ENCODE results near the gene KRTAP5-6.

KRTAP5-6 gene

GRCh38 chr11:1703146-1703545, 6.2 kb downstream of the KRTAP5-6 start:
- DNase-seq = no peak

- no peak for DNase-seq
These were observed 8.4 kb downstream of the KRTAP5-6 start for GRCh38 chr11:1705126-1706052.

- DNase-seq = peak; percentile 60
These were observed 9.8 kb downstream of the KRTAP5-6 start for GRCh38 chr11:1706634-1707400.

- no peak for DNase-seq
These were observed 10.8 kb downstream of the KRTAP5-6 start for GRCh38 chr11:1707751-1708150.

GRCh38 chr11:1708716-1709115, 11.7 kb downstream of the KRTAP5-6 start:
- no peak for DNase-seq

- no peak for DNase-seq
These were observed 18.2 kb downstream of the KRTAP5-6 start for GRCh38 chr11:1714908-1715885.

GRCh38 chr11:1717745-1718144, 20.8 kb downstream of the KRTAP5-6 start:
- no peak for DNase-seq

GRCh38 chr11:1718326-1718725, 21.3 kb downstream of the KRTAP5-6 start:
- no peak for DNase-seq

- DNase-seq = no peak
These were observed 22.8 kb downstream of the KRTAP5-6 start for GRCh38 chr11:1719781-1720180.

GRCh38 chr11:1727096-1727690, 30.2 kb downstream of the KRTAP5-6 start:
- DNase-seq = no peak

- no peak for DNase-seq
These were observed 30.9 kb downstream of the KRTAP5-6 start for GRCh38 chr11:1727861-1728260.

GRCh38 chr11:1728301-1728700, 31.3 kb downstream of the KRTAP5-6 start:
- DNase-seq = no peak

- DNase-seq = no peak
These were observed 32.1 kb downstream of the KRTAP5-6 start for GRCh38 chr11:1728931-1729691.

- no peak for DNase-seq
These were observed 32.7 kb downstream of the KRTAP5-6 start for GRCh38 chr11:1729692-1730011.

- no peak for DNase-seq
These were observed 33.1 kb downstream of the KRTAP5-6 start for GRCh38 chr11:1730059-1730629.

- DNase-seq = no peak
These were observed 34.6 kb downstream of the KRTAP5-6 start for GRCh38 chr11:1731451-1732059.

GRCh38 chr11:1732418-1733008, 35.5 kb downstream of the KRTAP5-6 start:
- DNase-seq = no peak

GRCh38 chr11:1733009-1733715, 36.2 kb downstream of the KRTAP5-6 start:
- DNase-seq = no peak

GRCh38 chr11:1733716-1734640, 37.0 kb downstream of the KRTAP5-6 start:
- no peak for DNase-seq

Data from DMS53 (cell line).